HG02571 (cell line): ENCODE data around the gene SH3GL2.

Source experiments
- ATAC-seq: cut with Tn5 transposase; IDR thresholded peaks from one replicate; pipeline ENCODE4 v1.9.1; 2021; ENCODE audit warnings: mild to moderate bottlenecking, moderate library complexity; ENCODE audit not compliant: unreplicated experiment

Gene SH3GL2

GRCh38 chr9:17653947-17654465 is 75.1 kb downstream of the SH3GL2 start:
- ATAC-seq = no peak

- ATAC-seq = no peak
Measured at GRCh38 chr9:17656889-17657288, 78.0 kb downstream of the SH3GL2 start.

DNA sequence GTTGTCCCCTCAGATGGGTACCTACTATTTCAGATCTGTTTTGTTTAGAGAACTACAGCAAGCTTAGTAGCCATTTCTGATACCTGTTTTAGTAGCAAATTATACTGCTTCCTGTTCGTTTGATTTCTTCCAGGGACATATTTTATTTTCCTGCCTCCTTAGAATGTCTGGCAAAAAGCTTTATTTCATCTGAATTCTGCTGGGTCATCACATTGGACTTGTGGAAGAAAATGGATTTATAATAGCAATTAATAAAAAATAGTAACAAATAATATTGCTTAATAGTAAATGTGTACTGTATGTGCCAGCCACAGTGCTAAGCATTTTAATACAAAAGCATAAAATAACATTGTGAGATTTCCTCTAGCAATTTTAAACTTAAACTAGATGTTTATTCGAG is 79.4 kb downstream of the SH3GL2 start:
- ATAC-seq = no peak

- ATAC-seq = no peak
Measured at GRCh38 chr9:17660158-17660557, 81.3 kb downstream of the SH3GL2 start.

GRCh38 chr9:17665450-17665849 is 86.6 kb downstream of the SH3GL2 start:
- no peak for ATAC-seq

DNA sequence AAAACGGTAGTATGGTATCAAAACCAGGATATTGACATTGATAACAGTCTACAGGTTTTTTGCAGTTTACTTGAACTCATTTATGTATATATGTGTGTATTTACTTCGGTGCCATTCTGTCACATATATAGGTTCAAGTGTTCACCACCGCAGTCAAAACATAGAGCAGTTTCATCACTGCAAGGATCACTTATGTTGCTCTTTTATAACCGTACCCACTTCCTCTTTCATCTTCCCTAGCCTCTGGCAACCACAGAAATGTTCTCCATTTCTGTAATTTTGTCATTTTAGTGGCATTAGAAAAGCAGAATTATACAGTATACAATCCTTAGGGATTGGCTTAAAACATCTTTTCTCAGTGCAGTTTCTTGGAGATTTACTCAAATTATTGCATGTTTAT is 90.3 kb downstream of the SH3GL2 start:
- no peak for ATAC-seq

- ATAC-seq = no peak
Measured at GRCh38 chr9:17682684-17683083, 103.8 kb downstream of the SH3GL2 start.

DNA sequence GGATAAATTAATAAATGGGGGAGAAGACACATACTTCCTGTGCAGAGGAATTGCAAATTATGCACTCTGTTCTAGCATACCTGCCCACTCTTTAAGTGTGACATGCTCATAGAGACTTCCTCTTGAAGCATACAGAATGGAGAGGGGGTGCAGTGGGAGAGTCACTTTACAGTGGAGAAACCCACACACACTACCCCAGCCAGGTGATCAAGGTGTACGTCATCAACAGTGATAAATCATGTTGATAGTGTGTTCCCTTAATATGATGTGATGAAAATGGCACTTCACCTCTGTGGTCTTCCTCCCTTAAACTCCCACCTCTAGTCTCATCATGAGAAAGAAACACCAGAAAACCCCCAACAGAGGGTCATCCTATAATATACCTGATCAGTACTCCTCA is 110.0 kb downstream of the SH3GL2 start:
- no peak for ATAC-seq

DNA sequence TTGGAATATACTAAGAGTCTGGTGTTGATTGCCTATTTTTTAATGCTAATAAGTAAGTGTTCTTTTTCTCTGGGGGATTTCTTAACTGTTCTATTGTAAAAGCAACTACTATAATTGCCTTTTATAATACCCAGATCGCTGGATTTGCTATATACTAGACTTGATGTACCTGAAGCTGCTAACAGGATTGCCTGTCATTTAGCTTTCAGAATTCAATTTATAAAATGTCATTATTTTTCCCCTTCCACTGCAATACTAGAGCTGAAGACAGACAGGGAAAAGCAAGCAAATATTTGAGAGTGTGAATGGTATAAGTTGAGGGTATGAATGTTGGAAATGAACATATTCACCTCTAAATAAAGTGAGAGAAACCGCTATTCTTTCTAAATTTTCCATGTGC is 115.5 kb downstream of the SH3GL2 start:
- no peak for ATAC-seq

DNA sequence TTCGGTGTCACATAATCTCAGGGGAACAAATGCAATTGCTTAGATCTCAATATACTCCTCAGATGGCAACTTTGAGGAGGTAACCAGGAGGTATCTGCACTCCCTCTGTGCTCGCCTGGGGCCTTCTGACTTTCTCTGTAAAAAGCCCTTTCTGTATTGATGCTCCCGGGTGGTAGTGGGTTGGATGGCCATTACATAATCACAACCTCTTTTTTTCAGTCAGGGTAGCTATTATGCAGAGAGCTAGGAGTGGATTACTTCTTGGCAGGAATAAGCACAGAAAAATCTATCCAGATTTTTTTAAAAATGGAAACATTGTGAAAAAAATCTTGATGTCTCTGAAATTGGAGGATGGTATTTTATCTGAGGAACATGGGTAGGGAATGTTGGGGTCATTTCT is 116.6 kb downstream of the SH3GL2 start:
- no peak for ATAC-seq

- ATAC-seq = no peak
Measured at GRCh38 chr9:17699615-17700330, 120.9 kb downstream of the SH3GL2 start.

DNA sequence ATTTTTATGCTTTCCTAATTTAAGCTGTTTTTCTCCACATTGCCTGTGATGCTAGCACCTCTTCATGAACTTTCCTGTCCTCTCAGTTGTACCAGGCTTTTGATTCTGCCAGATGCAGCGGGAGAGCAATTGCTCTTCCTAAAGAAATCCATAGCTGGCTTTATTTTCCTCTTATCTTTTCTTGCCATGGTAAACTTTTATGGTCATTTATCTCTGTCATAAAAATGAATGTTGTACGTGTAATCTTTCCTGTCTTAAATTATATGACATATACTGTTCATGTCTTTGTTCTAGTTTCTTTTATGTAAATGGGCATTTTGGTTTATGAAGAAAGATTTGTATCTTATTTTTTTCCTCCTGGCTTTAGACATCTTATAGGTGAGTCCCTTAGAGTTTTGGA is 127.5 kb downstream of the SH3GL2 start:
- no peak for ATAC-seq

DNA sequence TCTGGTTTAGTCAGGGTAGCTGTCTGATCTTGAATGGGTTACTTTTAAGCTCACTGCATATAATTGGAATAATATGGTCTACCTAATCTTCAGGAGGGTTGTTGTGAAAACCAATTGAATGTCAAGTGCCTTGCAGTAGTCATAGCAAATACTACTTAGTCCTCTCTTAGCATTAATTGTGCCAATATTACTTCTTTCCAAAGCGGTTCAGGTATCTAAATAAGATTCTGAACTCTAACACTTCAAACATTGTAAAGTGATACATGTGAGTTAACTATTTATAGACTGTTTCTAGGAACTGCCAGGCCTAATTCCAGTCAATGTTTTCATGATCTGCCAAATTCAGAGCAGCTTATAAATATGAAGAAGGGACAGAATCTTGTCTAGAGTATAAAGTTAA is 140.2 kb downstream of the SH3GL2 start:
- no peak for ATAC-seq

DNA sequence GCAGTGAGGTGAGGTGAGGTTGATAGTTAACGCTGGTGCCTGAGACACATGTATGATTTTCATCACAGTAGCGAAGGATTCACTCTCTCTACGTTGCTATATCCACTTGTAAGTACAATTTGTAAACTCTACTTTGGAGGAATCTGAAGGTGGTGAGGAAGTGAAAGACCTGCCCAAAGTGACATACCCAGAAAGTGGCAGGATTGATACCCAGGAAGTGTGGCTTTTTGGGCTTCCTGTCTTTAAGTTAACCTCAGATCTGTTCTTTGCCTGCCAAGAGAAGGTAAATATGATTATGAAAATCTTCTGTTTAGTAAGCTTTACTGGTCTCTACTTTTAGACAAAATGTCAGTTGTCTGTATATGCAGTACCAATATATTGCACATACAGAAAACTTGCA is 143.1 kb downstream of the SH3GL2 start:
- no peak for ATAC-seq

- no peak for ATAC-seq
Measured at GRCh38 chr9:17723656-17724055, 144.8 kb downstream of the SH3GL2 start.

DNA sequence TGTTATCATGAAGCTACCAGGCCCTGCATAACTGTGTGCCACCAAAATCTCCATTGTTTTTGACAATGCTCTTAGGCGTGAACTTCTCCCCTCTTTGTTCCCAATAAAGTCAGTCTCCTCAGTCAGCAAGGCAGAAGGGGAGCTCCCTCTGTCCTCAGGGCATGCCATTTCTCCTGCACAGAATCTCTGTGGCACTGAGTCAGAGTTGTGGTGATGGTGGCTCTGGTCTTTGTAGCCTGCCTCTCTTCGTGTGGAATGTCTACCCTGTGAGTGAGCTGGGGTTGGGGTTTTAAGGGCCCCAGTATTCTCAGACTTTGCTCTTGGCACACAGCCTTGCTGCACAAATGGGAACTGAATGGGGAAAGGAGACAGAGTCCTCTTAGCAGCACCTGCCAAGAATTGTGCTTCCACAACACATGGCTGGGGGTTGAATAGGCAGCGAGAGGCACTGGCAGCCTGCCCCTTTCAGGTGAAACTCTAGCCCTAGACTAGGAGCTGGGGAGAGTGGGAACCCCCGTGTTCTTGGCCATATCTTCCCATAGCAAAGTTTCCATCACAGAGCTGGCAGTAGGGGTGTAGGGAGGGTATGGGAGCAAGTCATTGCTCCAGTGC is 146.6 kb downstream of the SH3GL2 start:
- ATAC-seq = no peak

GRCh38 chr9:17726298-17726697 is 147.4 kb downstream of the SH3GL2 start:
- no peak for ATAC-seq

DNA sequence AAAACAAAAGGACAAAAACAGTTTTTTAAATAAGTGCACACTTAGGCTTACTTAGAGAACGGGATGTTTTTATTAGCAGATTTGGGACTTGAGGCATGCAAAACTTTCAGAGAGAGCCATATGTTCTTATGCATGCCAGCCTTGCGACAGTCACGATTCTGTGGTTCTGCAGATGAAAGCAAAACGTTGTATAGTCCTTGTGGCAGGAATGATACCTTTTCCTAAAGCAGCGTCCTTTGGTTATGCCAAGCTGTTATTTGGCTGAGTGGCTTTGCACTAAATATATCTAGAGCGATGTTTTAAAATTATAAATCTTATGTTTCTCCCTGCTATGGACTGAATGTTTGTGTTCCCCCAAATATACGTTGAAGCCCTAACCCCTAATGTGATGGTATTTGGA is 152.0 kb downstream of the SH3GL2 start:
- ATAC-seq = no peak

- no peak for ATAC-seq
Measured at GRCh38 chr9:17731308-17731707, 152.4 kb downstream of the SH3GL2 start.

GRCh38 chr9:17734674-17735073 is 155.8 kb downstream of the SH3GL2 start:
- no peak for ATAC-seq

DNA sequence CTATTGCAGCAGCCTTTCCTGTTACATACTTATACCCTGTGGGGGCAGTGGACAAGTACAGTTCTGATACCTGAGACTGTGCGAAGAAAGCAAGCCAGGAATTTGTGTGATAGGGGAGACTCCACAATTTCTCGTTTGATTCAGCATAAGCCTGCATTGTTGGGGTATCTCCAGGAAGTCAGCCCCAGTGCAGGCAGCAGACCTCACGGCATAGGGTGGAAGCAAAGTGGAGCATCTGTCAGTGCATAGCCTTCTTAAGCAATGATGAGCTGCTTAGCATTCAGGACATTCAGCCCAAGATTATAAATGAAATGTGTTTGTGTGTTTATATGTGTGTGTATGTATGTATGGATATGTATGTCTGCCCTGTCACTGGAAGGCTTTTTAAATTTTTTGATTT is 157.0 kb downstream of the SH3GL2 start:
- ATAC-seq = no peak

- ATAC-seq = no peak
Measured at GRCh38 chr9:17739022-17739421, 160.2 kb downstream of the SH3GL2 start.

GRCh38 chr9:17739736-17740135 is 160.9 kb downstream of the SH3GL2 start:
- ATAC-seq = no peak
